ENCODE results near the gene GLRX5.

GRCh38 chr14:95523051-95523814 lies 11.6 kb upstream of the GLRX5 start:
- no peak for TF ChIP-seq CTCF (IDR thresholded peaks at IDR 0.05 in 4 of 5, conservative IDR thresholded peaks at IDR 0.05 in 1 of 5)
- TF ChIP-seq POLR2A (IDR thresholded peaks at IDR 0.05), result no peak

Data from gastrocnemius medialis (tissue), 4 donors.